BE2C (cell line): Measurements from ENCODE around the gene POU6F2.

Experiments
- DNase-seq: peaks from one replicate; pipeline ENCODE4 v3.0.0-alpha.2; 2020
- H3K27me3 ChIP-seq: fragments of 250-450 bp; sonication (Bioruptor Pico); 2 replicates; pipeline ENCODE4 v1.5.1; 2020; ENCODE audit warnings: mild to moderate bottlenecking
- H3K36me3 ChIP-seq: fragments of 250-450 bp; sonication (Bioruptor Pico); 2 replicates; pipeline ENCODE4 v1.5.1; 2020; ENCODE audit warnings: mild to moderate bottlenecking
- H3K4me1 ChIP-seq: fragments of 250-450 bp; sonication (Bioruptor Pico); 2 replicates; pipeline ENCODE4 v1.5.1; 2020
- H3K4me3 ChIP-seq: 2 replicates; pipeline ENCODE4 v1.5.1; 2011; ENCODE audit warnings: low read depth, low read length
- H3K9me3 ChIP-seq: fragments of 250-450 bp; sonication (Bioruptor Pico); 2 replicates; pipeline ENCODE4 v1.5.1; 2020
- TF ChIP-seq, protein P1 (sequence below): IDR thresholded peaks from 2 replicates; pipeline ENCODE4 v1.5.1; 2012; ENCODE audit warnings: mild to moderate bottlenecking, low read depth, low read length

POU6F2 gene

DNA sequence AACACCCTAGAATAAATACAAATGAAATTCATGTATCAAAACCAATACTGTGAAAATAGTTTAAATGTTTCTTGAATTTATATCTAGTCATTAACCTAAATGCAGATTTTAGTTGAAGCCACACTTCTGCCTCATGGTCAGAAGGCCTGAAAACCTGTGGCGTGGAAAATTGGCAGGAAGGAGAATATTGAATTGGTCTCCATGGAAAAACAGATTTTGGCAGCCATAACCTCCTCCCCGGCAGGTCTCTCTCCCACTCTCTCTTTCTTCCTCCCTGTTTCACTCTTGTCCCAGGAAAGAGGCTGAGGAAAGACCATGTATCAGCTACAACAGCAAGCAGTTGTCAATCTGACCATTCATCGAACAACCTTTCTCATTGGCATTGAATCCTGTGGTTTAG lies 427.9 kb downstream of the POU6F2 start:
- DNase-seq, result no peak

DNA sequence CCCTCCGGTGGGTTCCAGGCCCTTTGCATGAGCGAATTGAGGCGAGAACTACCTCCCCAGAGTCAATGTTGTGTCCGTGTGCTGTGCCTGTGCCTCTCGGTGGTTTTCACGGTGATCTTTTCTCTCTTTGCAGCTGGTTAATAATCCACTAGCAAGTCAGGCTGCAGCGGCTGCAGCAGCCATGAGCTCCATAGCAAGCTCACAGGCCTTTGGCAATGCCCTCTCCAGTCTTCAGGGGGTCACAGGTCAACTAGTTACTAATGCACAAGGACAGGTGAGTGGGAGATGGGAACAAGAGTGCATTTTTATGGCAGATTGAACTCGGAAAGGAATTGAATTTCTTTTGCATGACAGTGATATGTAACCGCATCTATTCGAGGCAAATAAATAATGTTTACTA lies 428.8 kb downstream of the POU6F2 start:
- no peak for DNase-seq
- no peaks in the 10 kb centered on the region; the same call in 1 of the 2 replicates for H3K27me3 ChIP-seq
- no peaks in the 10 kb centered on the region for H3K9me3 ChIP-seq
- TF ChIP-seq, protein P1, sequence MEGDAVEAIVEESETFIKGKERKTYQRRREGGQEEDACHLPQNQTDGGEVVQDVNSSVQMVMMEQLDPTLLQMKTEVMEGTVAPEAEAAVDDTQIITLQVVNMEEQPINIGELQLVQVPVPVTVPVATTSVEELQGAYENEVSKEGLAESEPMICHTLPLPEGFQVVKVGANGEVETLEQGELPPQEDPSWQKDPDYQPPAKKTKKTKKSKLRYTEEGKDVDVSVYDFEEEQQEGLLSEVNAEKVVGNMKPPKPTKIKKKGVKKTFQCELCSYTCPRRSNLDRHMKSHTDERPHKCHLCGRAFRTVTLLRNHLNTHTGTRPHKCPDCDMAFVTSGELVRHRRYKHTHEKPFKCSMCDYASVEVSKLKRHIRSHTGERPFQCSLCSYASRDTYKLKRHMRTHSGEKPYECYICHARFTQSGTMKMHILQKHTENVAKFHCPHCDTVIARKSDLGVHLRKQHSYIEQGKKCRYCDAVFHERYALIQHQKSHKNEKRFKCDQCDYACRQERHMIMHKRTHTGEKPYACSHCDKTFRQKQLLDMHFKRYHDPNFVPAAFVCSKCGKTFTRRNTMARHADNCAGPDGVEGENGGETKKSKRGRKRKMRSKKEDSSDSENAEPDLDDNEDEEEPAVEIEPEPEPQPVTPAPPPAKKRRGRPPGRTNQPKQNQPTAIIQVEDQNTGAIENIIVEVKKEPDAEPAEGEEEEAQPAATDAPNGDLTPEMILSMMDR, result no peak
- H3K4me1 ChIP-seq, result no peaks in the 10 kb centered on the region
- no peak overlapping the region for H3K4me3 ChIP-seq
- H3K36me3 ChIP-seq, result no peaks in the 10 kb centered on the region

More for the DNA sequence above, 427.9 kb downstream of the POU6F2 start:
- H3K9me3 ChIP-seq, result no peaks in the 10 kb centered on the region
- no peaks in the 10 kb centered on the region for H3K36me3 ChIP-seq
- H3K4me1 ChIP-seq, result no peaks in the 10 kb centered on the region
- H3K27me3 ChIP-seq, result peaks cover 5% of the 10 kb centered on the region; the same call in 1 of the 2 replicates
- H3K4me3 ChIP-seq, result no peak overlapping the region
- TF ChIP-seq, protein P1, result no peak

DNA sequence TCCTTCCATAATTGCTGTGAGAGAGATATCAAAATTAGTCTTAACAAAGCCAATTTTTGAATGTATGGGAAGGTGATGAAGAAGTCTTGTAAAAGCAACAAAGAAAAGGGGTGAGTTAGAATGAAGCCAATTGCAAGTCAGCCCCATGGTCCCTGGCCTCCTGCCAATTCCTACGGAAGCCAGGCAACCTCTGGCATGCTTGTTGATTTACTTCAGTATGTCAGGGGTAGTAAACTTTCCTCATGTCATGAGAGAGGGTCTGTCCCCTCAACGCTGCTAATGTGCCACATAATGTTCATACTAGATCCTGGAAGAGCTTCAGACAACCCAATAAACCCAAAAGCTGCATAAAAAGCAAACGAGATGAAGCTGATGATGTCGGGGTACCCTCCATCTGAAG lies 429.4 kb downstream of the POU6F2 start:
- H3K4me3 ChIP-seq, result no peak overlapping the region
- peak; percentile 30 for DNase-seq
- H3K9me3 ChIP-seq, result no peaks in the 10 kb centered on the region
- no peaks in the 10 kb centered on the region for H3K4me1 ChIP-seq
- H3K27me3 ChIP-seq, result peaks cover 6% of the 10 kb centered on the region
- TF ChIP-seq, protein P1, result no peak
- H3K36me3 ChIP-seq, result no peaks in the 10 kb centered on the region

DNA sequence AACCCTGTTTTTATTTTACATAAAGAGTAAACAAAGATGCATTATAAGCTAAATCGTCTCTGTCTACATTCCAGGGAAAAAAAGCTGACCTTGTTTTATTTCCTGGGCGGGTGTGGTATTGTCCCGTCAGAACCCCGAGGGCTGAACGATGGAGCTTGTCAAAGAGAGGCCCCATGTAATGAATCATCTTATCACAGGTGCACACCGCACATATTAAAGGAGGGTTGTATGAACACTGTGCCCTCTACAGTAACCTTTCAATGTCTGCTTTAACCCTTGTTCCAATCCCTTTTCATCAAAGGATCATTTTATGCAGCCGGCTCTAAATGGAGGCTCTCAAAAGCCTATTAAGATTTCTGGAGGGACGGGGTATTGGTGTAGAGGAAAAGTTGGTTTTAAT lies 430.0 kb downstream of the POU6F2 start:
- H3K27me3 ChIP-seq, result peaks cover 7% of the 10 kb centered on the region
- H3K4me3 ChIP-seq, result no peak overlapping the region
- no peaks in the 10 kb centered on the region for H3K9me3 ChIP-seq
- H3K36me3 ChIP-seq, result no peaks in the 10 kb centered on the region
- TF ChIP-seq, protein P1, result no peak
- no peaks in the 10 kb centered on the region for H3K4me1 ChIP-seq
- DNase-seq, result no peak

DNA sequence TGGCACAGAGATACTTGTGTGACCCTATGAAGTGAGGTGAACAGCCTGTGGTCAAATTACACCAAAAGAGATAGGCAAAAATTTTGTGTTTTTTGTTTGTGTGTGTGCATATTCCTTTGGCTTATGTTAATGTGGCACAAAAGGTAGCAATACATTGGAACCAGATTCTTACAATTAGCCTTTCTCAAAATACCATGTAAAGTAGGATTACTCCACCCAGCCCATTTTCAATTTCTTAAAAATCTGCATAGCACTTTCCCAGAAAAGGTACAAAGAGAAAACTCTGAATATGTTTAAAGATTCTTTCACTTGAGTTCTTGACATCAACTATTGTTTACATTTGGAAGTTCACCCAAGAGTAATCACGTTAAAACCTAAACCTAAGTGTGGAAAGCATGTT lies 431.2 kb downstream of the POU6F2 start:
- no peaks in the 10 kb centered on the region for H3K4me1 ChIP-seq
- no peak overlapping the region for H3K4me3 ChIP-seq
- H3K9me3 ChIP-seq, result no peaks in the 10 kb centered on the region
- peaks cover 15% of the 10 kb centered on the region for H3K27me3 ChIP-seq
- TF ChIP-seq, protein P1, result no peak
- no peaks in the 10 kb centered on the region for H3K36me3 ChIP-seq
- no peak for DNase-seq

DNA sequence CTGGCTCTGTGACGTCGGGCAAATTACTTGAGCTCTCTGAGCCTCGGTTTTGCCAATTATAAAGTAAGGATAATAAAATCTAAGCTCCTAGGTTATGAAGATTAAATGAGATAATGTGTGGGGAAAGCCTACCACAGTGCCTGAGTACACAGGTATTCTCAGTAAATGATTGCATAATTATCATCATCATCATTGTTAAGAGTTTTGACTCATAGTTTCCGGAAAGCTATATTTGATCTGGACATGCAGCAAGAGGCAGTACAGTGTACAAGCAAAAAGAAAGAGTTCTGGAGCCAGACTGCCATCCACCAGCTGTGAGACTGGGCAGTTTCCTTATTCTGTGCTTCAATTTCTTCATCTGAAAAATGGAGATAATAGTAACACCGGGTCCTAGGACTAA lies 432.9 kb downstream of the POU6F2 start:
- no peaks in the 10 kb centered on the region for H3K9me3 ChIP-seq
- H3K27me3 ChIP-seq, result peaks cover 32% of the 10 kb centered on the region
- DNase-seq, result no peak
- TF ChIP-seq, protein P1, result no peak
- no peaks in the 10 kb centered on the region for H3K4me1 ChIP-seq
- H3K36me3 ChIP-seq, result no peaks in the 10 kb centered on the region
- no peak overlapping the region for H3K4me3 ChIP-seq
